Uterus (tissue), 4 donors: ENCODE data around the gene MZT2B. TPM values are rescaled to one million over a fixed set of nuclear protein-coding genes. Genes with fewer than 3 reads are reported as not detected.
"Not testable (repeated sequence)": the region's sequence is repeated elsewhere in the genome, so short reads cannot be mapped to it uniquely, and the experiment has no call there.

ENCODE experiments used
- DNase-seq, 2 donors: peaks; one replicate each; pipeline ENCODE4 v3.0.0-alpha.2; 2019 to 2020
- H3K27ac ChIP-seq, 2 donors: fragments of 200-600 bp; sonication (generic); 1 replicate in 1 of 2; 2 replicates in 1 of 2; pipeline ENCODE4 v1.5.1; 2016 to 2018
- H3K27me3 ChIP-seq, 2 donors: fragments of 200-600 bp; sonication (generic); one replicate each; pipeline ENCODE4 v1.5.1; 2018 to 2019; ENCODE audit warnings: control low read depth in 1 of 2
- H3K36me3 ChIP-seq, 2 donors: fragments of 200-600 bp; sonication (generic); one replicate each; pipeline ENCODE4 v1.5.1; 2019; ENCODE audit warnings: control low read depth in 1 of 2
- H3K4me1 ChIP-seq, 2 donors: fragments of 200-600 bp; sonication (generic); one replicate each; pipeline ENCODE4 v1.5.1; 2018 to 2019; ENCODE audit warnings: control low read depth in 1 of 2
- H3K4me3 ChIP-seq, 2 donors: fragments of 200-600 bp; sonication (generic); 1 replicate in 1 of 2; 2 replicates in 1 of 2; pipeline ENCODE4 v1.5.1; 2018 to 2019; ENCODE audit warnings: mild to moderate bottlenecking in 1 of 2
- H3K9me3 ChIP-seq, 2 donors: fragments of 200-600 bp; sonication (generic); one replicate each; pipeline ENCODE4 v1.5.1; 2019; ENCODE audit warnings: control low read depth in 1 of 2
- CTCF ChIP-seq, 4 experiments: fragments of 200-600 bp in 2 of 4; fragments of 450-650 bp in 2 of 4; sonication (generic) in 2 of 4; IDR thresholded peaks; one replicate each; pipeline ENCODE4 v1.5.1; 2016 to 2019; ENCODE audit warnings: antibody characterized with exemption in 4 of 4, mild to moderate bottlenecking in 2 of 4, moderate library complexity in 1 of 4
- POLR2A ChIP-seq, 2 donors: fragments of 450-650 bp; IDR thresholded peaks; one replicate each; pipeline ENCODE4 v1.6.1; 2016; ENCODE audit warnings: antibody characterized with exemption in 2 of 2, mild to moderate bottlenecking in 1 of 2, moderate library complexity in 1 of 2
- intact Hi-C: fragments of 100-400 bp; cut with DNase I; formaldehyde crosslinking; loops from one replicate; pipeline ENCODE4 v1.15.1; 2023; ENCODE audit warnings: low total_unique reads
- total RNA-seq, 4 donors: library from RNA; depleted of rRNA in 3 of 4; stranded (reverse); fragments of >200 nt in 3 of 4; gene quantifications; one replicate each; pipeline versions ENCODE4 v1.1.0 to v1.2.4, GENCODE V29; 2014 to 2023
- donor health status: DM: yes; HTN: yes; CAD: no.

The MZT2B gene
- total RNA-seq, 4 donors from 2014 or later = 67.3 to 790 (median 231) TPM

- Histone ChIP-seq H3K9me3 (no peaks in the 10 kb centered on the region), H3K4me3 (no peak overlapping the region), H3K36me3 (no peaks in the 10 kb centered on the region), H3K27ac (no peak overlapping the region), H3K4me1 (no peaks in the 10 kb centered on the region), H3K27me3 (no peaks in the 10 kb centered on the region)
- intact Hi-C loops = no loop called here
- DNase-seq = no peak
- TF ChIP-seq POLR2A (IDR thresholded peaks at IDR 0.05) (no peak), CTCF (IDR thresholded peaks at IDR 0.05) (no peak)
These were observed 19.1 kb upstream of the MZT2B start for GRCh38 chr2:130162968-130163367.

- Histone ChIP-seq H3K27ac (no peak overlapping the region), H3K27me3 (no peaks in the 10 kb centered on the region), H3K36me3 (no peaks in the 10 kb centered on the region), H3K4me3 (no peak overlapping the region), H3K4me1 (no peaks in the 10 kb centered on the region), H3K9me3 (no peaks in the 10 kb centered on the region)
- no peak for DNase-seq
- intact Hi-C loops = no loop called here
- TF ChIP-seq CTCF (IDR thresholded peaks at IDR 0.05) (no peak), POLR2A (IDR thresholded peaks at IDR 0.05) (no peak)
These were observed 16.6 kb upstream of the MZT2B start for GRCh38 chr2:130165293-130166016.

- H3K27me3 ChIP-seq, DNase-seq, H3K27ac ChIP-seq, H3K4me1 ChIP-seq, H3K9me3 ChIP-seq, H3K4me3 ChIP-seq, H3K36me3 ChIP-seq, intact Hi-C loops: not testable (repeated sequence)
These were observed 15.5 kb upstream of the MZT2B start for GRCh38 chr2:130166611-130167010.

- H3K27me3 ChIP-seq, H3K27ac ChIP-seq, intact Hi-C loops, DNase-seq, H3K9me3 ChIP-seq, H3K4me3 ChIP-seq, H3K36me3 ChIP-seq, H3K4me1 ChIP-seq: not testable (repeated sequence)
These were observed 12.9 kb upstream of the MZT2B start for GRCh38 chr2:130169163-130169562.

- H3K4me3 ChIP-seq = no peak overlapping the region
- H3K27me3 ChIP-seq = no peaks in the 10 kb centered on the region
- H3K9me3 ChIP-seq = no peaks in the 10 kb centered on the region
- H3K27ac ChIP-seq = no peak overlapping the region
- DNase-seq = no peak
- no peaks in the 10 kb centered on the region for H3K4me1 ChIP-seq
- TF ChIP-seq CTCF (IDR thresholded peaks at IDR 0.05) = no peak
- no peaks in the 10 kb centered on the region for H3K36me3 ChIP-seq
- intact Hi-C loops = no loop called here
These were observed 12.2 kb upstream of the MZT2B start for GRCh38 chr2:130169896-130170295.

GRCh38 chr2:130174866-130175265, 7.2 kb upstream of the MZT2B start:
- H3K36me3 ChIP-seq, intact Hi-C loops: not testable (repeated sequence)

GRCh38 chr2:130180404-130181324, 1.4 kb upstream of the MZT2B start:
- DNase-seq, H3K9me3 ChIP-seq, H3K36me3 ChIP-seq, H3K27me3 ChIP-seq: not testable (repeated sequence)
- intact Hi-C loops = loop anchor here (10.0 kb wide), 1 partner anchor 154 kb away; no protein-coding TSS in a partner anchor
- H3K4me1 ChIP-seq = peaks cover 0 to 11% of the 10 kb centered on the region in 2 donors
- peak overlapping the region; percentile 92 to 95 for H3K27ac ChIP-seq
- peak overlapping the region; percentile 84 to 100 for H3K4me3 ChIP-seq

More at GRCh38 chr2:130174866-130175265, 7.2 kb upstream of the MZT2B start:
- H3K9me3 ChIP-seq, H3K4me3 ChIP-seq, DNase-seq, H3K27me3 ChIP-seq, H3K27ac ChIP-seq, H3K4me1 ChIP-seq: not testable (repeated sequence)
